ENCODE results near the gene NPAS3. TPM values are rescaled to one million over a fixed set of nuclear protein-coding genes. Genes with fewer than 3 reads are reported as not detected.

The NPAS3 gene
- total RNA-seq, 1 experiment from 2014 or later, result not detected

DNA sequence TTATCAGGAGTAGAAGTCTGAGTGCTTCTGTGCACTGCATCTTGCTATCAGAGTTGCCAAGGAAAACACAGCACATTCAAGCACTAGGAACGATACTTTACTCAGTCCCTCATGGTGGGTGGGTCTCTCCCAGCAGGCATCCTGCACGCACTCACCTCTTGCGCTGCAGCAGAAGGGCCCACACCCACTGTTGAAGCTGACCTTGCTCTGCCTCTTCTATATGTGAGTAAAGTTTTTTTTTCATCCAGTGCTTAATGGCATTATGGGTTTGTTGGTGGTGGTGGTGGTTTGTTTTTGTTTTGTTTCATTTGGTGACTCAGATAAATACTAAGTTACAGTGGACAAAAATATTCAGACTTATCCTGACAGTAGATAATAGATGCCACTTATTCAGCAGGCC, 663.7 kb downstream of the NPAS3 start:
- ATAC-seq (no peak), DNase-seq (ENCODE audit: low read depth, low spot score) (no peak)
- H3K27ac ChIP-seq (ENCODE audit: low read depth, low read length), result no peak overlapping the region
- TF ChIP-seq POLR2AphosphoS5 (IDR thresholded peaks at IDR 0.05; ENCODE audit: low read depth, low read length) (no peak), POLR2A (IDR thresholded peaks at IDR 0.05; ENCODE audit: borderline replicate concordance, extremely low read depth, insufficient read depth, insufficient read length) (no peak), TCF7L2 (IDR thresholded peaks at IDR 0.05; ENCODE audit: borderline replicate concordance, extremely low read depth, insufficient read depth, insufficient read length) (no peak), CBX3 (IDR thresholded peaks at IDR 0.05; ENCODE audit: low read depth) (no peak), ELF1 (IDR thresholded peaks at IDR 0.05; ENCODE audit: borderline replicate concordance, low read depth) (no peak), SP1 (IDR thresholded peaks at IDR 0.05; ENCODE audit: low read depth) (no peak), SRF (IDR thresholded peaks at IDR 0.05; ENCODE audit: low read depth) (no peak), ZFX (IDR thresholded peaks at IDR 0.05) (no peak), EZH2phosphoT487 (IDR thresholded peaks at IDR 0.05; ENCODE audit: borderline replicate concordance) (no peak), JUND (IDR thresholded peaks at IDR 0.05) (no peak)
- TF ChIP-seq, protein P1, sequence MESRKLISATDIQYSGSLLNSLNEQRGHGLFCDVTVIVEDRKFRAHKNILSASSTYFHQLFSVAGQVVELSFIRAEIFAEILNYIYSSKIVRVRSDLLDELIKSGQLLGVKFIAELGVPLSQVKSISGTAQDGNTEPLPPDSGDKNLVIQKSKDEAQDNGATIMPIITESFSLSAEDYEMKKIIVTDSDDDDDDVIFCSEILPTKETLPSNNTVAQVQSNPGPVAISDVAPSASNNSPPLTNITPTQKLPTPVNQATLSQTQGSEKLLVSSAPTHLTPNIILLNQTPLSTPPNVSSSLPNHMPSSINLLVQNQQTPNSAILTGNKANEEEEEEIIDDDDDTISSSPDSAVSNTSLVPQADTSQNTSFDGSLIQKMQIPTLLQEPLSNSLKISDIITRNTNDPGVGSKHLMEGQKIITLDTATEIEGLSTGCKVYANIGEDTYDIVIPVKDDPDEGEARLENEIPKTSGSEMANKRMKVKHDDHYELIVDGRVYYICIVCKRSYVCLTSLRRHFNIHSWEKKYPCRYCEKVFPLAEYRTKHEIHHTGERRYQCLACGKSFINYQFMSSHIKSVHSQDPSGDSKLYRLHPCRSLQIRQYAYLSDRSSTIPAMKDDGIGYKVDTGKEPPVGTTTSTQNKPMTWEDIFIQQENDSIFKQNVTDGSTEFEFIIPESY (IDR thresholded peaks at IDR 0.05; ENCODE audit: extremely low read depth, insufficient replicate concordance, low read length), result no peak
- TF ChIP-seq, protein P2, sequence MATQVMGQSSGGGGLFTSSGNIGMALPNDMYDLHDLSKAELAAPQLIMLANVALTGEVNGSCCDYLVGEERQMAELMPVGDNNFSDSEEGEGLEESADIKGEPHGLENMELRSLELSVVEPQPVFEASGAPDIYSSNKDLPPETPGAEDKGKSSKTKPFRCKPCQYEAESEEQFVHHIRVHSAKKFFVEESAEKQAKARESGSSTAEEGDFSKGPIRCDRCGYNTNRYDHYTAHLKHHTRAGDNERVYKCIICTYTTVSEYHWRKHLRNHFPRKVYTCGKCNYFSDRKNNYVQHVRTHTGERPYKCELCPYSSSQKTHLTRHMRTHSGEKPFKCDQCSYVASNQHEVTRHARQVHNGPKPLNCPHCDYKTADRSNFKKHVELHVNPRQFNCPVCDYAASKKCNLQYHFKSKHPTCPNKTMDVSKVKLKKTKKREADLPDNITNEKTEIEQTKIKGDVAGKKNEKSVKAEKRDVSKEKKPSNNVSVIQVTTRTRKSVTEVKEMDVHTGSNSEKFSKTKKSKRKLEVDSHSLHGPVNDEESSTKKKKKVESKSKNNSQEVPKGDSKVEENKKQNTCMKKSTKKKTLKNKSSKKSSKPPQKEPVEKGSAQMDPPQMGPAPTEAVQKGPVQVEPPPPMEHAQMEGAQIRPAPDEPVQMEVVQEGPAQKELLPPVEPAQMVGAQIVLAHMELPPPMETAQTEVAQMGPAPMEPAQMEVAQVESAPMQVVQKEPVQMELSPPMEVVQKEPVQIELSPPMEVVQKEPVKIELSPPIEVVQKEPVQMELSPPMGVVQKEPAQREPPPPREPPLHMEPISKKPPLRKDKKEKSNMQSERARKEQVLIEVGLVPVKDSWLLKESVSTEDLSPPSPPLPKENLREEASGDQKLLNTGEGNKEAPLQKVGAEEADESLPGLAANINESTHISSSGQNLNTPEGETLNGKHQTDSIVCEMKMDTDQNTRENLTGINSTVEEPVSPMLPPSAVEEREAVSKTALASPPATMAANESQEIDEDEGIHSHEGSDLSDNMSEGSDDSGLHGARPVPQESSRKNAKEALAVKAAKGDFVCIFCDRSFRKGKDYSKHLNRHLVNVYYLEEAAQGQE (IDR thresholded peaks at IDR 0.05; ENCODE audit: low read depth), result no peak
- intact Hi-C loops (cut with micrococcal nuclease), result no loop called here
- no peak overlapping the region for H3K4me3 ChIP-seq (replicated peaks in 1 of 2; ENCODE audit: low read depth in 1 of 2, low read length in 2 of 2)
- no peaks in the 10 kb centered on the region for H3K79me2 ChIP-seq (ENCODE audit: insufficient read depth, low read length)
- no peak overlapping the region for H3K9ac ChIP-seq (ENCODE audit: low read length)
- H3K9me2 ChIP-seq (ENCODE audit: insufficient read depth), result no peaks in the 10 kb centered on the region
- ChIA-PET POLR2A (no interaction called here), CTCF (no interaction called here), RAD21 (ENCODE audit: low non-redundant PET in 1 of 2, low total read pairs in 2 of 2, uncharacterized antibody in 2 of 2, unreplicated experiment in 2 of 2) (no interaction called here)
- no TSS peak for BruUV-seq (replicated peaks)
- no peak overlapping the region for H3K4me2 ChIP-seq (ENCODE audit: low read length)
- no peaks in the 10 kb centered on the region for H3K9me3 ChIP-seq (ENCODE audit: control insufficient read depth in 1 of 2, insufficient read depth in 1 of 2, low read depth in 1 of 2, low read length in 2 of 2)
- H3K4me1 ChIP-seq (ENCODE audit: control insufficient read depth in 1 of 2, insufficient read depth in 2 of 2, low read length in 2 of 2), result no peaks in the 10 kb centered on the region
- H3K27me3 ChIP-seq (ENCODE audit: insufficient read depth, low read length), result peaks cover 2% of the 10 kb centered on the region; the same call in 1 of the 2 replicates
- H2AFZ ChIP-seq (ENCODE audit: low read depth, low read length, poor library complexity, severe bottlenecking), result no peak overlapping the region
- no peaks in the 10 kb centered on the region for H4K20me1 ChIP-seq (ENCODE audit: insufficient read depth)
- no peaks in the 10 kb centered on the region for H3K36me3 ChIP-seq (ENCODE audit: control insufficient read depth in 1 of 2, insufficient read depth in 2 of 2, low read length in 2 of 2)
